ENCODE measurements around the gene ITPK1. TPM values are rescaled to one million over a fixed set of nuclear protein-coding genes. Genes with fewer than 3 reads are reported as not detected.

ITPK1 gene
- total RNA-seq, 1 experiment from 2014 or later, result 66.2 TPM

- H3K9me2 ChIP-seq (replicated peaks; ENCODE audit: low read length), result no peaks in the 10 kb centered on the region
- intact Hi-C loops (cut with micrococcal nuclease), result no loop called here
- H3K4me3 ChIP-seq (ENCODE audit: low read length), result no peak overlapping the region
- H3K4me1 ChIP-seq (ENCODE audit: insufficient read depth, low read length), result peaks cover 16% of the 10 kb centered on the region
- H3F3A ChIP-seq (ENCODE audit: low read length, unreplicated experiment), result no peaks in the 10 kb centered on the region
- no peak overlapping the region for H3K4me2 ChIP-seq (ENCODE audit: low read length)
- no peak overlapping the region for H3K27ac ChIP-seq (ENCODE audit: low read length)
- H3K79me2 ChIP-seq (ENCODE audit: low read length), result peaks cover 52% of the 10 kb centered on the region
- ChIA-PET POLR2A (ENCODE audit: unreplicated experiment) (interaction anchor here (0.6 kb wide), 1 partner anchor 11 kb away, joined by 4 read pairs; no protein-coding TSS in a partner anchor), CTCF (no interaction called here)
- no peaks in the 10 kb centered on the region for H3K27me3 ChIP-seq (ENCODE audit: low read length)
- H3K9ac ChIP-seq (ENCODE audit: low read length), result no peak overlapping the region
- no TSS peak for BruUV-seq (replicated peaks)
- H2AFZ ChIP-seq (ENCODE audit: low read length), result no peak overlapping the region
- no peaks in the 10 kb centered on the region for H4K20me1 ChIP-seq (ENCODE audit: low read length)
- H3K36me3 ChIP-seq (ENCODE audit: low read depth, low read length), result no peaks in the 10 kb centered on the region
- H3K9me3 ChIP-seq (ENCODE audit: low read length), result no peaks in the 10 kb centered on the region
- no peak for ATAC-seq
- no peak for DNase-seq
- no peak for TF ChIP-seq CTCF (conservative IDR thresholded peaks at IDR 0.05; ENCODE audit: low read depth, low read length)
- TF ChIP-seq EZH2phosphoT487 (IDR thresholded peaks at IDR 0.05; ENCODE audit: borderline replicate concordance, low read length), result no peak
- TF ChIP-seq EZH2 (IDR thresholded peaks at IDR 0.05; ENCODE audit: low read length, unreplicated experiment), result no peak
Measured at GRCh38 chr14:93089521-93090269, 26.0 kb downstream of the ITPK1 start.

GRCh38 chr14:93086441-93087055 lies 29.2 kb downstream of the ITPK1 start:
- ATAC-seq (peak; percentile 46), DNase-seq (no peak)
- H3F3A ChIP-seq (ENCODE audit: low read length, unreplicated experiment), result no peaks in the 10 kb centered on the region
- H3K9me2 ChIP-seq (replicated peaks; ENCODE audit: low read length), result no peaks in the 10 kb centered on the region
- H3K9ac ChIP-seq (ENCODE audit: low read length), result peak overlapping the region; percentile 8; the same call in 1 of the 2 replicates
- H3K27ac ChIP-seq (ENCODE audit: low read length), result peak overlapping the region; percentile 49
- H4K20me1 ChIP-seq (ENCODE audit: low read length), result no peaks in the 10 kb centered on the region
- H3K9me3 ChIP-seq (ENCODE audit: low read length), result no peaks in the 10 kb centered on the region
- H2AFZ ChIP-seq (ENCODE audit: low read length), result no peak overlapping the region
- intact Hi-C loops (cut with micrococcal nuclease), result no loop called here
- H3K4me2 ChIP-seq (ENCODE audit: low read length), result peak overlapping the region; percentile 48; the same call in 1 of the 2 replicates
- POLR2A ChIA-PET (ENCODE audit: unreplicated experiment), result no interaction called here
- TF ChIP-seq CTCF (conservative IDR thresholded peaks at IDR 0.05; ENCODE audit: low read depth, low read length) (no peak), EZH2 (IDR thresholded peaks at IDR 0.05; ENCODE audit: low read length, unreplicated experiment) (no peak), EZH2phosphoT487 (IDR thresholded peaks at IDR 0.05; ENCODE audit: borderline replicate concordance, low read length) (no peak)
- CTCF ChIA-PET, result no interaction called here
- no peaks in the 10 kb centered on the region for H3K36me3 ChIP-seq (ENCODE audit: low read depth, low read length)
- no peaks in the 10 kb centered on the region for H3K27me3 ChIP-seq (ENCODE audit: low read length)
- H3K4me1 ChIP-seq (ENCODE audit: insufficient read depth, low read length), result peaks cover 16% of the 10 kb centered on the region
- peaks cover 43% of the 10 kb centered on the region for H3K79me2 ChIP-seq (ENCODE audit: low read length)
- H3K4me3 ChIP-seq (ENCODE audit: low read length), result no peak overlapping the region
- no TSS peak for BruUV-seq (replicated peaks)

GRCh38 chr14:93085911-93086310 lies 29.8 kb downstream of the ITPK1 start:
- Histone ChIP-seq H3K36me3 (ENCODE audit: low read depth, low read length) (no peaks in the 10 kb centered on the region), H3K4me1 (ENCODE audit: insufficient read depth, low read length) (peaks cover 16% of the 10 kb centered on the region), H3K9me3 (ENCODE audit: low read length) (no peaks in the 10 kb centered on the region), H3K27me3 (ENCODE audit: low read length) (no peaks in the 10 kb centered on the region), H2AFZ (ENCODE audit: low read length) (no peak overlapping the region), H3K9me2 (replicated peaks; ENCODE audit: low read length) (no peaks in the 10 kb centered on the region), H3K27ac (ENCODE audit: low read length) (peak overlapping the region; percentile 49), H3K79me2 (ENCODE audit: low read length) (peaks cover 43% of the 10 kb centered on the region), H3K4me2 (ENCODE audit: low read length) (peak overlapping the region; percentile 48; the same call in 1 of the 2 replicates), H3K4me3 (ENCODE audit: low read length) (no peak overlapping the region), H3K9ac (ENCODE audit: low read length) (peak overlapping the region; percentile 8; the same call in 1 of the 2 replicates), H3F3A (ENCODE audit: low read length, unreplicated experiment) (no peaks in the 10 kb centered on the region), H4K20me1 (ENCODE audit: low read length) (no peaks in the 10 kb centered on the region)
- intact Hi-C loops (cut with micrococcal nuclease), result no loop called here
- no TSS peak for BruUV-seq (replicated peaks)
- TF ChIP-seq EZH2phosphoT487 (IDR thresholded peaks at IDR 0.05; ENCODE audit: borderline replicate concordance, low read length) (no peak), CTCF (conservative IDR thresholded peaks at IDR 0.05; ENCODE audit: low read depth, low read length) (no peak), EZH2 (IDR thresholded peaks at IDR 0.05; ENCODE audit: low read length, unreplicated experiment) (no peak)
- DNase-seq (peak; percentile 45), ATAC-seq (peak; percentile 61)
- ChIA-PET CTCF (no interaction called here), POLR2A (ENCODE audit: unreplicated experiment) (interaction anchor here (0.6 kb wide), 1 partner anchor 54 kb away, joined by 7 read pairs; no protein-coding TSS in a partner anchor)

Data from PC-3 (cell line).